ENCODE measurements around the gene GABPB1.

Gene GABPB1

DNA sequence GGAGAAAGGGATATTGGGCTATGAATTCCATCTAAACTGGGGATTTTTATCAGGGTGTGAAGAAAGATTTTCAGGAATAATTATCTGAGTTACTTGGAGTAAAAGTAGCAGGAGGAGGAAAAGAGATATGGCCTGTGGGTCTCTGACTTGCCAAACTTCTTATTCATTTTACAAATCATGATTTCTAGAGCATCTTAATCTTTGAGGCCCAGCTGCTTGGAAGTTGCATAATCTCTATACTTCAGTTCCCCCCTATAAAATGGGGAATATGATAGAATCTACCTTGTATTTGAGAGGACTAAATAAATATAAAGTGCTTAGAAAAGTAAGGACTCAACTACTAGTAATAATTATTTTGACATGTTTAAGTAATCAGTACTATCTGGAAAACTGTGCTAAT is 11.0 kb upstream of the GABPB1 start:
- Histone ChIP-seq H3K9ac (ENCODE audit: low read length in 5 of 5) (no peak overlapping the region), H3K27ac (ENCODE audit: low read depth, low read length) (no peak overlapping the region), H3K27me3 (ENCODE audit: control insufficient read depth in 5 of 5, insufficient read depth in 4 of 5, low read length in 5 of 5) (no peaks in the 10 kb centered on the region), H3K9me3 (ENCODE audit: control insufficient read depth in 5 of 5, low read length in 5 of 5) (no peaks in the 10 kb centered on the region), H3K4me3 (ENCODE audit: low read depth in 1 of 5, low read length in 5 of 5) (no peak overlapping the region), H3K4me1 (ENCODE audit: control insufficient read depth in 5 of 5, insufficient read depth in 5 of 5, low read length in 5 of 5) (peaks cover 0 to 1% (median 0%) of the 10 kb centered on the region in 5 donors), H3K36me3 (ENCODE audit: control insufficient read depth in 5 of 5, insufficient read depth in 5 of 5, low read length in 5 of 5) (peaks cover 0 to 13% (median 6%) of the 10 kb centered on the region in 5 donors)

- peaks cover 0 to 1% (median 0%) of the 10 kb centered on the region in 5 donors for H3K4me1 ChIP-seq (ENCODE audit: control insufficient read depth in 5 of 5, insufficient read depth in 5 of 5, low read length in 5 of 5)
- peaks cover under 1 to 14% (median 6%) of the 10 kb centered on the region in 5 donors for H3K36me3 ChIP-seq (ENCODE audit: control insufficient read depth in 5 of 5, insufficient read depth in 5 of 5, low read length in 5 of 5)
- no peak overlapping the region for H3K4me3 ChIP-seq (ENCODE audit: low read depth in 1 of 5, low read length in 5 of 5)
- H3K9me3 ChIP-seq (ENCODE audit: control insufficient read depth in 5 of 5, low read length in 5 of 5) = no peaks in the 10 kb centered on the region
- no peak overlapping the region for H3K27ac ChIP-seq (ENCODE audit: low read depth, low read length)
- no peaks in the 10 kb centered on the region for H3K27me3 ChIP-seq (ENCODE audit: control insufficient read depth in 5 of 5, insufficient read depth in 4 of 5, low read length in 5 of 5)
- H3K9ac ChIP-seq (ENCODE audit: low read length in 5 of 5) = no peak overlapping the region
These were observed 10.6 kb upstream of the GABPB1 start for GRCh38 chr15:50365570-50365969.

DNA sequence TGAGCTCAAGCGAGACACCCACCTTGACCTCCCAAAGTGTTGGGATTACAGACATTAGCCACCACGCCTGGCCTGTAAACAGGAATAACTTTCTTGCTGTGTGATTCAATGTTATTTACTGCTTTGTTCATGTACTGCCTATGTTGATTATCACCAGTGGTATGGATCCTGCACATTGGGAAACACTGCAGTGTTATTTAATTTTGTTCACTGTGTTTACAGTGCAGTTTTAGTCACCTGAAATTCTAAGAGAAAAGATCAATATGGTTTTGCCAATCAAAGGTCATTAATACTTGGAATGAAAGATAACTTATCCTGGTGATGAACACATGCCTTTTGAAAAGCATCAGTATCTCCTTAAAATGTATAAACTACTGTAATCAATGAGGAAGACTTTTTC is 8.6 kb upstream of the GABPB1 start:
- Histone ChIP-seq H3K27me3 (ENCODE audit: control insufficient read depth in 5 of 5, insufficient read depth in 4 of 5, low read length in 5 of 5) (no peaks in the 10 kb centered on the region), H3K9ac (ENCODE audit: low read length in 5 of 5) (no peak overlapping the region), H3K36me3 (ENCODE audit: control insufficient read depth in 5 of 5, insufficient read depth in 5 of 5, low read length in 5 of 5) (peaks cover 3 to 20% (median 6%) of the 10 kb centered on the region in 5 donors), H3K4me1 (ENCODE audit: control insufficient read depth in 5 of 5, insufficient read depth in 5 of 5, low read length in 5 of 5) (peaks cover 0 to 1% (median 0%) of the 10 kb centered on the region in 5 donors), H3K27ac (ENCODE audit: low read depth, low read length) (no peak overlapping the region), H3K9me3 (ENCODE audit: control insufficient read depth in 5 of 5, low read length in 5 of 5) (no peaks in the 10 kb centered on the region), H3K4me3 (ENCODE audit: low read depth in 1 of 5, low read length in 5 of 5) (no peak overlapping the region)

GRCh38 chr15:50361756-50362155 is 6.8 kb upstream of the GABPB1 start:
- Histone ChIP-seq H3K27me3 (ENCODE audit: control insufficient read depth in 5 of 5, insufficient read depth in 4 of 5, low read length in 5 of 5) (no peaks in the 10 kb centered on the region), H3K4me1 (ENCODE audit: control insufficient read depth in 5 of 5, insufficient read depth in 5 of 5, low read length in 5 of 5) (peaks cover 1 to 7% (median 7%) of the 10 kb centered on the region in 5 donors), H3K9ac (ENCODE audit: low read length in 5 of 5) (no peak overlapping the region), H3K4me3 (ENCODE audit: low read depth in 1 of 5, low read length in 5 of 5) (no peak overlapping the region), H3K36me3 (ENCODE audit: control insufficient read depth in 5 of 5, insufficient read depth in 5 of 5, low read length in 5 of 5) (peaks cover 4 to 24% (median 6%) of the 10 kb centered on the region in 5 donors), H3K27ac (ENCODE audit: low read depth, low read length) (no peak overlapping the region), H3K9me3 (ENCODE audit: control insufficient read depth in 5 of 5, low read length in 5 of 5) (no peaks in the 10 kb centered on the region)

DNA sequence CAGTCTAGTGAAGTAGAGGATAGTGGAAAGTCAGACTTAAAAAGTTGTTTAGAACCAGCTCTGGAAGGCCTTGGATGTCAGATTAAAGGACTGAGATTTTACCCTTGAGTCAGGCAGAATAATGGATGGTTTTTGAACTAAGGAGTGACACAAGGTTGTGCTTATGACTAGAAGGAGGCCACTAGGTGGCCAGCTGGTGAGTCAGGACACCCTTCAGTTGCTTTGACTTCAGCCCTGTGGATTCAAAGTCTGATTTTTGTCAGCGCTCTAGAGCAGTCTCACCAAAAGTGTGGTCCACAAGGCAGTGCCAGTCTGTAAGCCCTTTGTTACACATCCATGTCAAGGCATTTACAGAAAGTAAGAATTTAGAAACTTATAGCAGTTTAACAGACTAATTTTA is 3.8 kb upstream of the GABPB1 start:
- Histone ChIP-seq H3K9ac (ENCODE audit: low read length in 5 of 5) (no peak overlapping the region), H3K9me3 (ENCODE audit: control insufficient read depth in 5 of 5, low read length in 5 of 5) (no peaks in the 10 kb centered on the region), H3K4me3 (ENCODE audit: low read depth in 1 of 5, low read length in 5 of 5) (no peak overlapping the region), H3K27ac (ENCODE audit: low read depth, low read length) (no peak overlapping the region), H3K36me3 (ENCODE audit: control insufficient read depth in 5 of 5, insufficient read depth in 5 of 5, low read length in 5 of 5) (peaks cover 4 to 24% (median 6%) of the 10 kb centered on the region in 5 donors), H3K4me1 (ENCODE audit: control insufficient read depth in 5 of 5, insufficient read depth in 5 of 5, low read length in 5 of 5) (peaks cover 7 to 22% (median 21%) of the 10 kb centered on the region in 5 donors), H3K27me3 (ENCODE audit: control insufficient read depth in 5 of 5, insufficient read depth in 4 of 5, low read length in 5 of 5) (no peaks in the 10 kb centered on the region)

DNA sequence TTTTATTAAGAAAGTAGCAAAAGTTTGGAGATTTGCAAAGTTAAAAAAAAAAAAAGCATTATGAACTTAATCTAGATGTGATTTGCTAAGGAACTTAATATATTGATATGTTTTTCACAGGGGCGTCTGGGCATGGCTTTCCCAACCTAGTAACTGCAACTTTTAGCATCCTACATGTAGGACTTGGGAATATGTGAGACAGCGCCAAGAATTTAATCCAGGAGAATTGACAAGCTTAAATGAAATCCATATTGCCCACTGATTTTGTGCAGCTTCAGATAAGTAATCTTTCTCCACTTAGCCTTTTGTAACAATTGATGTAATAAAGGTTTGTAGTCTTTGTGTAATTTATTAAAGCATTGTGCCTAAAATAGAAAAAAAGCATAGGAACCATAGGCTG is 982 bp upstream of the GABPB1 start:
- Histone ChIP-seq H3K4me3 (ENCODE audit: low read depth in 1 of 5, low read length in 5 of 5) (peak overlapping the region; percentile 72 to 98 (median 89)), H3K9ac (ENCODE audit: low read length in 5 of 5) (peak overlapping the region; percentile 82 to 99 (median 99)), H3K27ac (ENCODE audit: low read depth, low read length) (peak overlapping the region; percentile 99), H3K27me3 (ENCODE audit: control insufficient read depth in 5 of 5, insufficient read depth in 4 of 5, low read length in 5 of 5) (no peaks in the 10 kb centered on the region), H3K9me3 (ENCODE audit: control insufficient read depth in 5 of 5, low read length in 5 of 5) (no peaks in the 10 kb centered on the region), H3K4me1 (ENCODE audit: control insufficient read depth in 5 of 5, insufficient read depth in 5 of 5, low read length in 5 of 5) (peaks cover 9 to 45% (median 43%) of the 10 kb centered on the region in 5 donors), H3K36me3 (ENCODE audit: control insufficient read depth in 5 of 5, insufficient read depth in 5 of 5, low read length in 5 of 5) (peaks cover 0 to 11% (median 4%) of the 10 kb centered on the region in 5 donors)

DNA sequence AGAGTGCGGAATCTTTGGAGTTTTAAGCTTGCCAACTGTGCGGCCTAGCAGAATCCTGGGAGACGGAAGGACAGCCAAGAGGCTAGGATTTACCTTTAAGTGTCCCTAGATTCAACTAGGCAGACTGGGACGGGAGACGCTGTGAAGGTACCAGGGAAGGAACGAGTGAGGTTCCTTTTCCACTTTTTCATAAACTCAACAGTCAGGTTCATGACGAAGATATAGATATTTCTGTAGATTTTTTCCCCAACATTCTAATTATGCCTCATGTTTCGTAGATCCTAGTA is 564 bp upstream of the GABPB1 start:
- Histone ChIP-seq H3K27me3 (ENCODE audit: control insufficient read depth in 5 of 5, insufficient read depth in 4 of 5, low read length in 5 of 5) (no peaks in the 10 kb centered on the region), H3K4me1 (ENCODE audit: control insufficient read depth in 5 of 5, insufficient read depth in 5 of 5, low read length in 5 of 5) (peaks cover 9 to 48% (median 47%) of the 10 kb centered on the region in 5 donors), H3K27ac (ENCODE audit: low read depth, low read length) (peak overlapping the region; percentile 99), H3K9ac (ENCODE audit: low read length in 5 of 5) (peak overlapping the region; percentile 82 to 99 (median 99)), H3K36me3 (ENCODE audit: control insufficient read depth in 5 of 5, insufficient read depth in 5 of 5, low read length in 5 of 5) (peaks cover 0 to 9% (median 3%) of the 10 kb centered on the region in 5 donors), H3K4me3 (ENCODE audit: low read depth in 1 of 5, low read length in 5 of 5) (peak overlapping the region; percentile 72 to 98 (median 89)), H3K9me3 (ENCODE audit: control insufficient read depth in 5 of 5, low read length in 5 of 5) (no peaks in the 10 kb centered on the region)

DNA sequence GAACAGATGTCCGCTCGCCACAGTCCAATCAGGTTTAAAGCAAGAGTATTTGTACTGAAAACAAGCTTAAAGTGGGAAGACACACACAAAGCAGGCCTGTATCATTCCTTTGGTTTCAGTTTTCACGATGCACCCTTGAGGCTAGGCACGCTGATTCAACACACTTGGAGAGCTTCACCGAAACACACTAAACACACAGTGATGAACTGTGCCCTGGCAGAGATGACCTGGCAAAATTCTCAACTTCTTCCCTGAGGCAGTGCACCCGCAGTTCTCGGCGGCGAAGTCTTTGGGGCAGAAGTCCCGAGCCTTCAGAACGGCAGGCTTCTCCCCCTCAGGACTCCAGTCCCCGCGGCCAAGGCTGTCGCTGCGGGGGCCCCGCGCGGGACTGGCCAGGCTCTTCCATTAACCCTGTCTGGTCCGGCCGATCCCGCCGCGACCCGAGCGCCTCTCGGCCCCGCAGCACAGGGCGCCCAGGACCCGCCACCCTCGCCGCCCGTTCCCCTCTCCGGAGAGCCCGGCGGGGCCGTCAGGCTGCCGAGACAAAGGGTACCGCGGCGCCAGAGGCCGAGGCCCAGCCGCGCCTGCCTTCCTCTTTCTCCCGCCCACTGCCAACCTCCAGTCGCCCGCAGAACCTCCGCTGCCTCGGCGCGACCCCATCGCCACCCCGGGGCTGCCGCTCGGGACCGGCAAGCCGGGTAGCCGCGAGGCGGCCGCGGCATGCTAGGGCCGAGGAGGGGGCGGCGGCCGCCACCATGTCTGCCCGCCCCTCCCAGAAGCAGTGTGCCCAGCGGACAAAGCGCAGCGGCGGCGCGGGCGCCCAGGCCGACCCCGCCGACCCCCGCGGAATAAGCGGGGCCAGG is 792 bp downstream of the GABPB1 start:
- no peaks in the 10 kb centered on the region for H3K9me3 ChIP-seq (ENCODE audit: control insufficient read depth in 5 of 5, low read length in 5 of 5)
- peaks cover 9 to 61% (median 55%) of the 10 kb centered on the region in 5 donors for H3K4me1 ChIP-seq (ENCODE audit: control insufficient read depth in 5 of 5, insufficient read depth in 5 of 5, low read length in 5 of 5)
- peaks cover 0 to 4% (median 3%) of the 10 kb centered on the region in 5 donors for H3K36me3 ChIP-seq (ENCODE audit: control insufficient read depth in 5 of 5, insufficient read depth in 5 of 5, low read length in 5 of 5)
- peak overlapping the region; percentile 82 to 99 (median 98) for H3K9ac ChIP-seq (ENCODE audit: low read length in 5 of 5)
- H3K27me3 ChIP-seq (ENCODE audit: control insufficient read depth in 5 of 5, insufficient read depth in 4 of 5, low read length in 5 of 5) = no peaks in the 10 kb centered on the region
- H3K4me3 ChIP-seq (ENCODE audit: low read depth in 1 of 5, low read length in 5 of 5) = peak overlapping the region; percentile 72 to 98 (median 94)
- peak overlapping the region; percentile 99 for H3K27ac ChIP-seq (ENCODE audit: low read depth, low read length)

GRCh38 chr15:50353251-50353974 is 1.6 kb downstream of the GABPB1 start:
- Histone ChIP-seq H3K9me3 (ENCODE audit: control insufficient read depth in 5 of 5, low read length in 5 of 5) (no peaks in the 10 kb centered on the region), H3K4me1 (ENCODE audit: control insufficient read depth in 5 of 5, insufficient read depth in 5 of 5, low read length in 5 of 5) (peaks cover 9 to 65% (median 58%) of the 10 kb centered on the region in 5 donors), H3K4me3 (ENCODE audit: low read depth in 1 of 5, low read length in 5 of 5) (peak overlapping the region; percentile 72 to 98 (median 94)), H3K27me3 (ENCODE audit: control insufficient read depth in 5 of 5, insufficient read depth in 4 of 5, low read length in 5 of 5) (no peaks in the 10 kb centered on the region), H3K27ac (ENCODE audit: low read depth, low read length) (peak overlapping the region; percentile 99), H3K36me3 (ENCODE audit: control insufficient read depth in 5 of 5, insufficient read depth in 5 of 5, low read length in 5 of 5) (peaks cover 0 to 4% (median 0%) of the 10 kb centered on the region in 5 donors), H3K9ac (ENCODE audit: low read length in 5 of 5) (peak overlapping the region; percentile 82 to 99 (median 98))

- Histone ChIP-seq H3K4me1 (ENCODE audit: control insufficient read depth in 5 of 5, insufficient read depth in 5 of 5, low read length in 5 of 5) (peaks cover 3 to 46% (median 43%) of the 10 kb centered on the region in 5 donors), H3K27me3 (ENCODE audit: control insufficient read depth in 5 of 5, insufficient read depth in 4 of 5, low read length in 5 of 5) (no peaks in the 10 kb centered on the region), H3K27ac (ENCODE audit: low read depth, low read length) (peak overlapping the region; percentile 99), H3K9ac (ENCODE audit: low read length in 5 of 5) (no peak overlapping the region), H3K4me3 (ENCODE audit: low read depth in 1 of 5, low read length in 5 of 5) (no peak overlapping the region), H3K9me3 (ENCODE audit: control insufficient read depth in 5 of 5, low read length in 5 of 5) (no peaks in the 10 kb centered on the region), H3K36me3 (ENCODE audit: control insufficient read depth in 5 of 5, insufficient read depth in 5 of 5, low read length in 5 of 5) (no peaks in the 10 kb centered on the region)
These were observed 4.4 kb downstream of the GABPB1 start for GRCh38 chr15:50350621-50351020.

All from subcutaneous abdominal adipose tissue (tissue), 5 donors.